SK-N-SH treated with all-trans-retinoic acid at 6 μM for 48 hours (cell line): ENCODE data around the gene CELF5.

Experiments used
- ATAC-seq: fragments of 200-7000 bp; cut with Tn5 transposase; 3 replicates; pipeline ENCODE4 v1.9.1; 2020; ENCODE audit warnings: mild to moderate bottlenecking, moderate library complexity
- BACH2 ChIP-seq: fragments of 250-450 bp; sonication (Bioruptor Pico); IDR thresholded peaks from 2 replicates; pipeline ENCODE4 v1.9.0; 2021; ENCODE audit warnings: mild to moderate bottlenecking, borderline replicate concordance
- CSDC2 ChIP-seq: fragments of 250-450 bp; sonication (Bioruptor Pico); IDR thresholded peaks from 2 replicates; pipeline ENCODE4 v1.5.0; 2020; ENCODE audit warnings: mild to moderate bottlenecking, moderate library complexity
- ESRRG ChIP-seq: fragments of 250-450 bp; sonication (Bioruptor Pico); IDR thresholded peaks from 2 replicates; pipeline ENCODE4 v1.6.1; 2021; ENCODE audit warnings: mild to moderate bottlenecking
- GLIS3 ChIP-seq: fragments of 250-450 bp; sonication (Bioruptor Pico); IDR thresholded peaks from 2 replicates; pipeline ENCODE4 v1.5.0; 2020; ENCODE audit warnings: mild to moderate bottlenecking, moderate library complexity
- ISL1 ChIP-seq: fragments of 250-450 bp; sonication (Bioruptor Pico); IDR thresholded peaks from 2 replicates; pipeline ENCODE4 v2.1.2; 2022; ENCODE audit warnings: mild to moderate bottlenecking, moderate library complexity
- OSR1 ChIP-seq: fragments of 250-450 bp; sonication (Bioruptor Pico); IDR thresholded peaks from 2 replicates; pipeline ENCODE4 v1.8.0; 2022; ENCODE audit warnings: moderate library complexity, mild to moderate bottlenecking, inconsistent platforms
- PATZ1 ChIP-seq: fragments of 250-450 bp; sonication (Bioruptor Pico); IDR thresholded peaks from 2 replicates; pipeline ENCODE4 v1.8.0; 2020; ENCODE audit warnings: mild to moderate bottlenecking, moderate library complexity, borderline replicate concordance
- POU6F1 ChIP-seq: fragments of 250-450 bp; sonication (Bioruptor Pico); IDR thresholded peaks from 2 replicates; pipeline ENCODE4 v1.8.0; 2021; ENCODE audit warnings: low read depth, mild to moderate bottlenecking, moderate library complexity, borderline replicate concordance
- RARB ChIP-seq: fragments of 250-450 bp; sonication (Bioruptor Pico); IDR thresholded peaks from 2 replicates; pipeline ENCODE4 v1.8.0; 2021; ENCODE audit warnings: mild to moderate bottlenecking, moderate library complexity
- SNAI2 ChIP-seq: fragments of 250-450 bp; sonication (Bioruptor Pico); IDR thresholded peaks from 2 replicates; pipeline ENCODE4 v1.5.0; 2020; ENCODE audit warnings: mild to moderate bottlenecking, moderate library complexity
- TCF4 ChIP-seq: fragments of 250-450 bp; sonication (Bioruptor Pico); IDR thresholded peaks from 2 replicates; pipeline ENCODE4 v1.8.0; 2021; ENCODE audit warnings: mild to moderate bottlenecking, moderate library complexity, borderline replicate concordance
- TOX ChIP-seq: fragments of 250-450 bp; sonication (Bioruptor Pico); IDR thresholded peaks from 2 replicates; pipeline ENCODE4 v1.8.0; 2021; ENCODE audit warnings: mild to moderate bottlenecking, moderate library complexity, borderline replicate concordance
- ZC3H10 ChIP-seq: fragments of 250-450 bp; sonication (Bioruptor Pico); IDR thresholded peaks from 2 replicates; pipeline ENCODE4 v1.5.1; 2021; ENCODE audit warnings: mild to moderate bottlenecking, moderate library complexity
- ZFP3 ChIP-seq: fragments of 250-450 bp; sonication (Bioruptor Pico); IDR thresholded peaks from 2 replicates; pipeline ENCODE4 v1.5.0; 2020; ENCODE audit warnings: mild to moderate bottlenecking, moderate library complexity
- ZFP30 ChIP-seq: fragments of 450-650 bp; formaldehyde crosslinking; IDR thresholded peaks from 2 replicates; pipeline ENCODE4 v1.5.0; 2022; ENCODE audit warnings: mild to moderate bottlenecking, moderate library complexity
- ZNF70 ChIP-seq: fragments of 450-650 bp; formaldehyde crosslinking; IDR thresholded peaks from 2 replicates; pipeline ENCODE4 v1.5.0; 2020; ENCODE audit warnings: mild to moderate bottlenecking, moderate library complexity
- ZNF8 ChIP-seq: fragments of 450-650 bp; formaldehyde crosslinking; IDR thresholded peaks from 2 replicates; pipeline ENCODE4 v1.5.0; 2020; ENCODE audit warnings: mild to moderate bottlenecking, moderate library complexity
- TF ChIP-seq, protein P1 (sequence below): fragments of 250-450 bp; sonication (Bioruptor Pico); IDR thresholded peaks from 2 replicates; pipeline ENCODE4 v1.5.1; 2020; ENCODE audit warnings: low read depth, mild to moderate bottlenecking, moderate library complexity
- TF ChIP-seq, protein P2 (sequence below): fragments of 250-450 bp; sonication (Bioruptor Pico); IDR thresholded peaks from 2 replicates; pipeline ENCODE4 v1.5.0; 2020; ENCODE audit warnings: mild to moderate bottlenecking, moderate library complexity
- TF ChIP-seq, protein P3 (sequence below): fragments of 250-450 bp; sonication (Bioruptor Pico); IDR thresholded peaks from 2 replicates; pipeline ENCODE4 v1.5.1; 2021; ENCODE audit warnings: mild to moderate bottlenecking, moderate library complexity

Gene CELF5

GRCh38 chr19:3178377-3178972, 46.0 kb upstream of the CELF5 start, which contains the start of gene S1PR4:
Gene S1PR4, plus strand, starts transcription at chr19:3178769. Its CDS starts 24 bp downstream, at chr19:3178793.
- TF ChIP-seq ZC3H10: no peak
- TF ChIP-seq BACH2: no peak
- TF ChIP-seq, protein P1, sequence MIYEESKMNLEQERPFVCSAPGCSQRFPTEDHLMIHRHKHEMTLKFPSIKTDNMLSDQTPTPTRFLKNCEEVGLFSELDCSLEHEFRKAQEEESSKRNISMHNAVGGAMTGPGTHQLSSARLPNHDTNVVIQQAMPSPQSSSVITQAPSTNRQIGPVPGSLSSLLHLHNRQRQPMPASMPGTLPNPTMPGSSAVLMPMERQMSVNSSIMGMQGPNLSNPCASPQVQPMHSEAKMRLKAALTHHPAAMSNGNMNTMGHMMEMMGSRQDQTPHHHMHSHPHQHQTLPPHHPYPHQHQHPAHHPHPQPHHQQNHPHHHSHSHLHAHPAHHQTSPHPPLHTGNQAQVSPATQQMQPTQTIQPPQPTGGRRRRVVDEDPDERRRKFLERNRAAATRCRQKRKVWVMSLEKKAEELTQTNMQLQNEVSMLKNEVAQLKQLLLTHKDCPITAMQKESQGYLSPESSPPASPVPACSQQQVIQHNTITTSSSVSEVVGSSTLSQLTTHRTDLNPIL (CRISPR knock-in tag): no peak
- TF ChIP-seq CSDC2 (CRISPR knock-in tag): no peak
- TF ChIP-seq OSR1 (CRISPR knock-in tag): no peak
- no peak for TF ChIP-seq TOX (CRISPR knock-in tag)
- TF ChIP-seq ZFP3 (CRISPR knock-in tag): no peak
- TF ChIP-seq ZNF70: no peak
- TF ChIP-seq, protein P2, sequence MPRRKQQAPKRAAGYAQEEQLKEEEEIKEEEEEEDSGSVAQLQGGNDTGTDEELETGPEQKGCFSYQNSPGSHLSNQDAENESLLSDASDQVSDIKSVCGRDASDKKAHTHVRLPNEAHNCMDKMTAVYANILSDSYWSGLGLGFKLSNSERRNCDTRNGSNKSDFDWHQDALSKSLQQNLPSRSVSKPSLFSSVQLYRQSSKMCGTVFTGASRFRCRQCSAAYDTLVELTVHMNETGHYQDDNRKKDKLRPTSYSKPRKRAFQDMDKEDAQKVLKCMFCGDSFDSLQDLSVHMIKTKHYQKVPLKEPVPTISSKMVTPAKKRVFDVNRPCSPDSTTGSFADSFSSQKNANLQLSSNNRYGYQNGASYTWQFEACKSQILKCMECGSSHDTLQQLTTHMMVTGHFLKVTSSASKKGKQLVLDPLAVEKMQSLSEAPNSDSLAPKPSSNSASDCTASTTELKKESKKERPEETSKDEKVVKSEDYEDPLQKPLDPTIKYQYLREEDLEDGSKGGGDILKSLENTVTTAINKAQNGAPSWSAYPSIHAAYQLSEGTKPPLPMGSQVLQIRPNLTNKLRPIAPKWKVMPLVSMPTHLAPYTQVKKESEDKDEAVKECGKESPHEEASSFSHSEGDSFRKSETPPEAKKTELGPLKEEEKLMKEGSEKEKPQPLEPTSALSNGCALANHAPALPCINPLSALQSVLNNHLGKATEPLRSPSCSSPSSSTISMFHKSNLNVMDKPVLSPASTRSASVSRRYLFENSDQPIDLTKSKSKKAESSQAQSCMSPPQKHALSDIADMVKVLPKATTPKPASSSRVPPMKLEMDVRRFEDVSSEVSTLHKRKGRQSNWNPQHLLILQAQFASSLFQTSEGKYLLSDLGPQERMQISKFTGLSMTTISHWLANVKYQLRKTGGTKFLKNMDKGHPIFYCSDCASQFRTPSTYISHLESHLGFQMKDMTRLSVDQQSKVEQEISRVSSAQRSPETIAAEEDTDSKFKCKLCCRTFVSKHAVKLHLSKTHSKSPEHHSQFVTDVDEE: no peak
- TF ChIP-seq SNAI2: no peak
- no peak for TF ChIP-seq TCF4 (CRISPR knock-in tag)
- TF ChIP-seq ISL1 (CRISPR knock-in tag): no peak
- no peak for TF ChIP-seq ESRRG
- TF ChIP-seq, all 23 proteins: peak for 0
- no peak for ATAC-seq

GRCh38 chr19:3178973-3179738, 45.3 kb upstream of the CELF5 start:
- ATAC-seq: no peak
- no peak for TF ChIP-seq OSR1 (CRISPR knock-in tag)
- no peak for TF ChIP-seq ZFP30
- TF ChIP-seq ZFP3 (CRISPR knock-in tag): no peak
- TF ChIP-seq TCF4 (CRISPR knock-in tag): no peak
- no peak for TF ChIP-seq ISL1 (CRISPR knock-in tag)
- no peak for TF ChIP-seq CSDC2 (CRISPR knock-in tag)
- TF ChIP-seq POU6F1 (CRISPR knock-in tag): no peak

DNA sequence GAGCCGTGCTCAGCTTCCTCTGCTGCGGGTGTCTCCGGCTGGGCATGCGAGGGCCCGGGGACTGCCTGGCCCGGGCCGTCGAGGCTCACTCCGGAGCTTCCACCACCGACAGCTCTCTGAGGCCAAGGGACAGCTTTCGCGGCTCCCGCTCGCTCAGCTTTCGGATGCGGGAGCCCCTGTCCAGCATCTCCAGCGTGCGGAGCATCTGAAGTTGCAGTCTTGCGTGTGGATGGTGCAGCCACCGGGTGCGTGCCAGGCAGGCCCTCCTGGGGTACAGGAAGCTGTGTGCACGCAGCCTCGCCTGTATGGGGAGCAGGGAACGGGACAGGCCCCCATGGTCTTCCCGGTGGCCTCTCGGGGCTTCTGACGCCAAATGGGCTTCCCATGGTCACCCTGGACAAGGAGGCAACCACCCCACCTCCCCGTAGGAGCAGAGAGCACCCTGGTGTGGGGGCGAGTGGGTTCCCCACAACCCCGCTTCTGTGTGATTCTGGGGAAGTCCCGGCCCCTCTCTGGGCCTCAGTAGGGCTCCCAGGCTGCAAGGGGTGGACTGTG, 44.6 kb upstream of the CELF5 start:
- ATAC-seq: no peak
- TF ChIP-seq, protein P1 (CRISPR knock-in tag): no peak
- TF ChIP-seq ZFP3 (CRISPR knock-in tag): no peak
- TF ChIP-seq, protein P2: no peak
- TF ChIP-seq GLIS3 (CRISPR knock-in tag): no peak
- TF ChIP-seq, protein P3, sequence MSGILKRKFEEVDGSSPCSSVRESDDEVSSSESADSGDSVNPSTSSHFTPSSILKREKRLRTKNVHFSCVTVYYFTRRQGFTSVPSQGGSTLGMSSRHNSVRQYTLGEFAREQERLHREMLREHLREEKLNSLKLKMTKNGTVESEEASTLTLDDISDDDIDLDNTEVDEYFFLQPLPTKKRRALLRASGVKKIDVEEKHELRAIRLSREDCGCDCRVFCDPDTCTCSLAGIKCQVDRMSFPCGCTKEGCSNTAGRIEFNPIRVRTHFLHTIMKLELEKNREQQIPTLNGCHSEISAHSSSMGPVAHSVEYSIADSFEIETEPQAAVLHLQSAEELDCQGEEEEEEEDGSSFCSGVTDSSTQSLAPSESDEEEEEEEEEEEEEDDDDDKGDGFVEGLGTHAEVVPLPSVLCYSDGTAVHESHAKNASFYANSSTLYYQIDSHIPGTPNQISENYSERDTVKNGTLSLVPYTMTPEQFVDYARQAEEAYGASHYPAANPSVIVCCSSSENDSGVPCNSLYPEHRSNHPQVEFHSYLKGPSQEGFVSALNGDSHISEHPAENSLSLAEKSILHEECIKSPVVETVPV (CRISPR knock-in tag): no peak
- TF ChIP-seq ZNF8 (CRISPR knock-in tag): no peak
- TF ChIP-seq ESRRG: no peak
- TF ChIP-seq ISL1 (CRISPR knock-in tag): no peak
- no peak for TF ChIP-seq POU6F1 (CRISPR knock-in tag)
- TF ChIP-seq PATZ1 (CRISPR knock-in tag): no peak
- no peak for TF ChIP-seq OSR1 (CRISPR knock-in tag)
- TF ChIP-seq RARB (CRISPR knock-in tag): no peak
- TF ChIP-seq ZFP30: no peak
